ENCODE measurements around the gene LHFPL3. TPM values are rescaled to one million over a fixed set of nuclear protein-coding genes. Genes with fewer than 3 reads are reported as not detected.

Gene LHFPL3
- total and polyA plus RNA-seq, 2 donors (not counting 1 experiment from before 2014, with no cell fraction given), result not detected

GRCh38 chr7:104950006-104950405 lies 621.6 kb downstream of the LHFPL3 start:
- intact Hi-C loops (cut with micrococcal nuclease), result no loop called here
- Histone ChIP-seq H3K27ac (ENCODE audit: low read length in 2 of 2) (no peak overlapping the region), H3K9ac (ENCODE audit: low read length) (no peak overlapping the region), H3K4me1 (ENCODE audit: control insufficient read depth in 2 of 2, insufficient read depth in 2 of 2, low read length in 2 of 2) (peaks cover 52 to 54% of the 10 kb centered on the region in 2 donors), H3K9me3 (ENCODE audit: control extremely low read depth in 1 of 3, control insufficient read depth in 2 of 3, insufficient read depth in 1 of 3, low read length in 2 of 3) (no peaks in the 10 kb centered on the region), H2AFZ (ENCODE audit: insufficient read depth, low read depth, low read length, poor library complexity, severe bottlenecking) (no peak overlapping the region), H3K79me2 (ENCODE audit: control insufficient read depth, insufficient read depth, low read length) (peaks cover 93% of the 10 kb centered on the region), H3K36me3 (replicated peaks in 1 of 2; ENCODE audit: control extremely low read depth in 1 of 2, control insufficient read depth in 1 of 2, extremely low read depth in 1 of 2, insufficient read depth in 2 of 2, low read length in 1 of 2) (peaks cover 1 to 8% of the 10 kb centered on the region in 2 experiments), H3K4me3 (ENCODE audit: control extremely low read depth in 1 of 5, extremely low read depth in 1 of 5, insufficient read depth in 1 of 5, low read depth in 2 of 5, low read length in 4 of 5) (no peak overlapping the region), H3K4me2 (replicated peaks; ENCODE audit: low read depth, low read length, poor library complexity, severe bottlenecking) (peak overlapping the region; percentile 26), H3K27me3 (replicated peaks in 1 of 4; ENCODE audit: control extremely low read depth in 1 of 4, control insufficient read depth in 3 of 4, insufficient read depth in 4 of 4, low read length in 3 of 4) (no peaks in the 10 kb centered on the region), H4K20me1 (ENCODE audit: control insufficient read depth, insufficient read depth, low read length, poor library complexity, severe bottlenecking) (no peaks in the 10 kb centered on the region)
- Mint-ChIP-seq H3K27me3 (no peaks in the 10 kb centered on the region), H3K27ac (peak overlapping the region; percentile 10), H3K9me3 (ENCODE audit: insufficient read depth) (no peaks in the 10 kb centered on the region), H3K4me3 (peak overlapping the region; percentile 51), H3K4me1 (peaks cover 64% of the 10 kb centered on the region)
- POLR2A ChIA-PET, result no interaction called here
- ATAC-seq (ENCODE audit: low read depth) (no peak), DNase-seq (no peak)
- TF ChIP-seq EZH2 (IDR thresholded peaks at IDR 0.05; ENCODE audit: borderline replicate concordance, insufficient read depth, low read depth, low read length, poor library complexity, severe bottlenecking), result no peak
- TF ChIP-seq, protein P1, sequence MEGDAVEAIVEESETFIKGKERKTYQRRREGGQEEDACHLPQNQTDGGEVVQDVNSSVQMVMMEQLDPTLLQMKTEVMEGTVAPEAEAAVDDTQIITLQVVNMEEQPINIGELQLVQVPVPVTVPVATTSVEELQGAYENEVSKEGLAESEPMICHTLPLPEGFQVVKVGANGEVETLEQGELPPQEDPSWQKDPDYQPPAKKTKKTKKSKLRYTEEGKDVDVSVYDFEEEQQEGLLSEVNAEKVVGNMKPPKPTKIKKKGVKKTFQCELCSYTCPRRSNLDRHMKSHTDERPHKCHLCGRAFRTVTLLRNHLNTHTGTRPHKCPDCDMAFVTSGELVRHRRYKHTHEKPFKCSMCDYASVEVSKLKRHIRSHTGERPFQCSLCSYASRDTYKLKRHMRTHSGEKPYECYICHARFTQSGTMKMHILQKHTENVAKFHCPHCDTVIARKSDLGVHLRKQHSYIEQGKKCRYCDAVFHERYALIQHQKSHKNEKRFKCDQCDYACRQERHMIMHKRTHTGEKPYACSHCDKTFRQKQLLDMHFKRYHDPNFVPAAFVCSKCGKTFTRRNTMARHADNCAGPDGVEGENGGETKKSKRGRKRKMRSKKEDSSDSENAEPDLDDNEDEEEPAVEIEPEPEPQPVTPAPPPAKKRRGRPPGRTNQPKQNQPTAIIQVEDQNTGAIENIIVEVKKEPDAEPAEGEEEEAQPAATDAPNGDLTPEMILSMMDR (IDR thresholded peaks at IDR 0.05), result no peak
- CTCF ChIA-PET, result interaction anchor here (1.1 to 1.5 kb wide), 2 partner anchors 28 to 32 kb away, joined by 3 to 7 read pairs; no protein-coding TSS in a partner anchor
- WGBS (ENCODE audit: insufficient coverage), result 95% methylated on average over 3 of the region's 5 CpGs

- Histone ChIP-seq H3K27ac (ENCODE audit: low read length in 2 of 2) (no peak overlapping the region), H3K4me1 (ENCODE audit: control insufficient read depth in 2 of 2, insufficient read depth in 2 of 2, low read length in 2 of 2) (peaks cover 45 to 48% of the 10 kb centered on the region in 2 donors), H2AFZ (ENCODE audit: insufficient read depth, low read depth, low read length, poor library complexity, severe bottlenecking) (no peak overlapping the region), H3K4me2 (replicated peaks; ENCODE audit: low read depth, low read length, poor library complexity, severe bottlenecking) (peak overlapping the region; percentile 26), H3K9me3 (ENCODE audit: control extremely low read depth in 1 of 3, control insufficient read depth in 2 of 3, insufficient read depth in 1 of 3, low read length in 2 of 3) (no peaks in the 10 kb centered on the region), H3K9ac (ENCODE audit: low read length) (no peak overlapping the region), H4K20me1 (ENCODE audit: control insufficient read depth, insufficient read depth, low read length, poor library complexity, severe bottlenecking) (no peaks in the 10 kb centered on the region), H3K4me3 (ENCODE audit: control extremely low read depth in 1 of 5, extremely low read depth in 1 of 5, insufficient read depth in 1 of 5, low read depth in 2 of 5, low read length in 4 of 5) (no peak overlapping the region), H3K36me3 (replicated peaks in 1 of 2; ENCODE audit: control extremely low read depth in 1 of 2, control insufficient read depth in 1 of 2, extremely low read depth in 1 of 2, insufficient read depth in 2 of 2, low read length in 1 of 2) (peaks cover 1 to 8% of the 10 kb centered on the region in 2 experiments), H3K79me2 (ENCODE audit: control insufficient read depth, insufficient read depth, low read length) (peaks cover 96% of the 10 kb centered on the region), H3K27me3 (replicated peaks in 1 of 4; ENCODE audit: control extremely low read depth in 1 of 4, control insufficient read depth in 3 of 4, insufficient read depth in 4 of 4, low read length in 3 of 4) (no peaks in the 10 kb centered on the region)
- no peak for DNase-seq
- Mint-ChIP-seq H3K27ac (no peak overlapping the region), H3K27me3 (no peaks in the 10 kb centered on the region), H3K9me3 (ENCODE audit: insufficient read depth) (no peaks in the 10 kb centered on the region), H3K4me1 (peaks cover 61% of the 10 kb centered on the region), H3K4me3 (peak overlapping the region; percentile 56)
- no peak for ATAC-seq (ENCODE audit: low read depth)
- CTCF ChIA-PET, result interaction anchor here (1.1 to 1.5 kb wide), 2 partner anchors 28 to 32 kb away, joined by 3 to 7 read pairs; no protein-coding TSS in a partner anchor
- TF ChIP-seq, protein P1 (IDR thresholded peaks at IDR 0.05), result no peak
- no peak for TF ChIP-seq EZH2 (IDR thresholded peaks at IDR 0.05; ENCODE audit: borderline replicate concordance, insufficient read depth, low read depth, low read length, poor library complexity, severe bottlenecking)
- intact Hi-C loops (cut with micrococcal nuclease), result no loop called here
- 100% methylated on average over 1 of the region's 2 CpGs for WGBS (ENCODE audit: insufficient coverage)
- POLR2A ChIA-PET, result no interaction called here
These were observed 622.4 kb downstream of the LHFPL3 start for GRCh38 chr7:104950754-104951153.

All from B cell (primary cell).